ENCODE measurements around the gene TMTC1. TPM values are rescaled to one million over a fixed set of nuclear protein-coding genes. Genes with fewer than 3 reads are reported as not detected.
A peak's percentile ranks its signal among the peaks of the same experiment; 100 is the strongest.

Gene TMTC1
- total RNA-seq, 1 experiment from 2014 or later, result 109 TPM

GRCh38 chr12:29738365-29738764 lies 45.4 kb downstream of the TMTC1 start:
- DNase-seq (ENCODE audit: unreplicated experiment), result no peak
- no TSS peak for BruUV-seq (replicated peaks)
- TF ChIP-seq CTCF (IDR thresholded peaks at IDR 0.05; ENCODE audit: unreplicated experiment), result no peak
- Mint-ChIP-seq H3K27ac (ENCODE audit: low read depth, unreplicated experiment) (peak overlapping the region; percentile 42), H3K36me3 (ENCODE audit: insufficient read depth, unreplicated experiment) (peaks cover 79% of the 10 kb centered on the region), H3K4me1 (ENCODE audit: insufficient read depth, unreplicated experiment) (peaks cover 35% of the 10 kb centered on the region), H3K4me3 (ENCODE audit: unreplicated experiment) (no peak overlapping the region), H3K27me3 (ENCODE audit: insufficient read depth, unreplicated experiment) (no peaks in the 10 kb centered on the region), H3K9me3 (ENCODE audit: unreplicated experiment) (no peaks in the 10 kb centered on the region)
- CTCF ChIA-PET, result interaction anchor here (1.0 kb wide), 1 partner anchor 18 kb away, joined by 3 read pairs; no protein-coding TSS in a partner anchor
- intact Hi-C loops (cut with micrococcal nuclease), result no loop called here
- POLR2A ChIA-PET, result interaction anchor here (0.8 to 1.1 kb wide), 2 partner anchors 10 to 34 kb away, joined by 3 to 4 read pairs; no protein-coding TSS in a partner anchor

GRCh38 chr12:29737644-29738043 lies 46.1 kb downstream of the TMTC1 start:
- Mint-ChIP-seq H3K27ac (ENCODE audit: low read depth, unreplicated experiment) (no peak overlapping the region), H3K4me1 (ENCODE audit: insufficient read depth, unreplicated experiment) (peaks cover 35% of the 10 kb centered on the region), H3K36me3 (ENCODE audit: insufficient read depth, unreplicated experiment) (peaks cover 83% of the 10 kb centered on the region), H3K4me3 (ENCODE audit: unreplicated experiment) (no peak overlapping the region), H3K9me3 (ENCODE audit: unreplicated experiment) (no peaks in the 10 kb centered on the region), H3K27me3 (ENCODE audit: insufficient read depth, unreplicated experiment) (no peaks in the 10 kb centered on the region)
- ChIA-PET POLR2A (no interaction called here), CTCF (interaction anchor here (0.7 to 1.0 kb wide), 2 partner anchors 17 to 1058 kb away, joined by 3 read pairs; no protein-coding TSS in a partner anchor)
- no TSS peak for BruUV-seq (replicated peaks)
- no peak for DNase-seq (ENCODE audit: unreplicated experiment)
- intact Hi-C loops (cut with micrococcal nuclease), result no loop called here
- TF ChIP-seq CTCF (IDR thresholded peaks at IDR 0.05; ENCODE audit: unreplicated experiment), result no peak

- CTCF ChIA-PET, result interaction anchor here (0.9 kb wide), 1 partner anchor 8 kb away, joined by 3 read pairs; no protein-coding TSS in a partner anchor
- Mint-ChIP-seq H3K4me1 (ENCODE audit: insufficient read depth, unreplicated experiment) (peaks cover 35% of the 10 kb centered on the region), H3K4me3 (ENCODE audit: unreplicated experiment) (no peak overlapping the region), H3K27me3 (ENCODE audit: insufficient read depth, unreplicated experiment) (no peaks in the 10 kb centered on the region), H3K27ac (ENCODE audit: low read depth, unreplicated experiment) (no peak overlapping the region), H3K36me3 (ENCODE audit: insufficient read depth, unreplicated experiment) (peaks cover 86% of the 10 kb centered on the region), H3K9me3 (ENCODE audit: unreplicated experiment) (no peaks in the 10 kb centered on the region)
- DNase-seq (ENCODE audit: unreplicated experiment), result peak; percentile 62
- intact Hi-C loops (cut with micrococcal nuclease), result no loop called here
- POLR2A ChIA-PET, result interaction anchor here (0.9 to 3.2 kb wide), 5 partner anchors 8 to 47 kb away, joined by 3 to 21 read pairs (median 5); no protein-coding TSS in a partner anchor
- no TSS peak for BruUV-seq (replicated peaks)
- TF ChIP-seq CTCF (IDR thresholded peaks at IDR 0.05; ENCODE audit: unreplicated experiment), result no peak
Measured at GRCh38 chr12:29735604-29736003, 48.1 kb downstream of the TMTC1 start.

GRCh38 chr12:29734734-29735133 lies 49.0 kb downstream of the TMTC1 start:
- TF ChIP-seq CTCF (IDR thresholded peaks at IDR 0.05; ENCODE audit: unreplicated experiment), result no peak
- Mint-ChIP-seq H3K4me3 (ENCODE audit: unreplicated experiment) (no peak overlapping the region), H3K36me3 (ENCODE audit: insufficient read depth, unreplicated experiment) (peaks cover 86% of the 10 kb centered on the region), H3K9me3 (ENCODE audit: unreplicated experiment) (no peaks in the 10 kb centered on the region), H3K4me1 (ENCODE audit: insufficient read depth, unreplicated experiment) (peaks cover 35% of the 10 kb centered on the region), H3K27me3 (ENCODE audit: insufficient read depth, unreplicated experiment) (no peaks in the 10 kb centered on the region), H3K27ac (ENCODE audit: low read depth, unreplicated experiment) (peak overlapping the region; percentile 72)
- intact Hi-C loops (cut with micrococcal nuclease), result no loop called here
- BruUV-seq (replicated peaks), result no TSS peak
- CTCF ChIA-PET, result interaction anchor here (0.9 to 1.0 kb wide), 2 partner anchors 9 to 46 kb away, joined by 3 read pairs; no protein-coding TSS in a partner anchor
- POLR2A ChIA-PET, result interaction anchor here (0.6 to 3.2 kb wide), 9 partner anchors 8 to 354 kb away, joined by 3 to 21 read pairs (median 4); partner anchors contain the start of gene ERGIC2
- no peak for DNase-seq (ENCODE audit: unreplicated experiment)

All from MCF 10A (cell line).